HEK293T (cell line): Measurements from ENCODE around the gene S100A16.

Experiments used
- BHLHE40 ChIP-seq: fragments of 450-650 bp; IDR thresholded peaks from 2 replicates; pipeline ENCODE4 v1.6.1; 2016; ENCODE audit warnings: mild to moderate bottlenecking, moderate library complexity, borderline replicate concordance
- FOXM1 ChIP-seq: fragments of 450-650 bp; IDR thresholded peaks from 2 replicates; pipeline ENCODE4 v1.6.1; 2017; ENCODE audit warnings: mild to moderate bottlenecking, borderline replicate concordance
- NFRKB ChIP-seq: fragments of 450-650 bp; IDR thresholded peaks from 2 replicates; pipeline ENCODE4 v1.6.1; 2016; ENCODE audit warnings: mild to moderate bottlenecking, moderate library complexity
- SP1 ChIP-seq: fragments of 450-650 bp; IDR thresholded peaks from 2 replicates; pipeline ENCODE4 v1.6.1; 2017
- ZNF384 ChIP-seq: fragments of 450-650 bp; IDR thresholded peaks from 2 replicates; pipeline ENCODE4 v1.6.1; 2016

GRCh38 chr1:153592748-153593147 lies 20.2 kb downstream of the S100A16 start:
- no peak for TF ChIP-seq ZNF384
- no peak for TF ChIP-seq NFRKB
- no peak for TF ChIP-seq FOXM1
- TF ChIP-seq BHLHE40, result no peak
- TF ChIP-seq SP1, result no peak
